GM12801 (cell line): ENCODE data around the gene TMPRSS11F.

Experiments
- TF ChIP-seq, protein P1 (sequence below): IDR thresholded peaks from one replicate; pipeline ENCODE4 v1.5.1; 2011; ENCODE audit warnings: control low read depth; ENCODE audit not compliant: insufficient read length; ENCODE audit errors: extremely low read depth

Gene TMPRSS11F

DNA sequence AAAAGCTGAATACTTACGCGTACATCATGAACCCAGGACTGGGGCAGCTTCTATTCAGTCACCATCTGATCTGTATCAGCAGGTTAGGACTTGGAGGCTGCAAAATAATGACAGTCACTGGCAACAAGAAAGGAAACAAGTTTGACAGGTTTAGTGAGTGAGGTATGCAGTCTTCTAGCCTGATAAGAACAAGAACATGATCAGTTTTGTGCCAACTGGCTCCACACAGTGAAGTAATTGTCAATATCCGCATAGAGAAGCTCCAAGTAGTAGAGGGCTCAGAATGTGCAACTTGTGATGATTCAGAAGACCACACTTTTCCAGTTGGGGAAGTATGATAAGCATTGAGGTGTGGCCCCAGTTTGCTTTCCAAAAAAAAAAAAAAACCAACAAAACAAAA, at the start of gene TMPRSS11F:
Gene TMPRSS11F (minus strand): TSS at position 77 of the 400 bp plus-strand sequence. CDS start 49 bp downstream, at position 28.
- TF ChIP-seq, protein P1, sequence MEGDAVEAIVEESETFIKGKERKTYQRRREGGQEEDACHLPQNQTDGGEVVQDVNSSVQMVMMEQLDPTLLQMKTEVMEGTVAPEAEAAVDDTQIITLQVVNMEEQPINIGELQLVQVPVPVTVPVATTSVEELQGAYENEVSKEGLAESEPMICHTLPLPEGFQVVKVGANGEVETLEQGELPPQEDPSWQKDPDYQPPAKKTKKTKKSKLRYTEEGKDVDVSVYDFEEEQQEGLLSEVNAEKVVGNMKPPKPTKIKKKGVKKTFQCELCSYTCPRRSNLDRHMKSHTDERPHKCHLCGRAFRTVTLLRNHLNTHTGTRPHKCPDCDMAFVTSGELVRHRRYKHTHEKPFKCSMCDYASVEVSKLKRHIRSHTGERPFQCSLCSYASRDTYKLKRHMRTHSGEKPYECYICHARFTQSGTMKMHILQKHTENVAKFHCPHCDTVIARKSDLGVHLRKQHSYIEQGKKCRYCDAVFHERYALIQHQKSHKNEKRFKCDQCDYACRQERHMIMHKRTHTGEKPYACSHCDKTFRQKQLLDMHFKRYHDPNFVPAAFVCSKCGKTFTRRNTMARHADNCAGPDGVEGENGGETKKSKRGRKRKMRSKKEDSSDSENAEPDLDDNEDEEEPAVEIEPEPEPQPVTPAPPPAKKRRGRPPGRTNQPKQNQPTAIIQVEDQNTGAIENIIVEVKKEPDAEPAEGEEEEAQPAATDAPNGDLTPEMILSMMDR, result no peak

DNA sequence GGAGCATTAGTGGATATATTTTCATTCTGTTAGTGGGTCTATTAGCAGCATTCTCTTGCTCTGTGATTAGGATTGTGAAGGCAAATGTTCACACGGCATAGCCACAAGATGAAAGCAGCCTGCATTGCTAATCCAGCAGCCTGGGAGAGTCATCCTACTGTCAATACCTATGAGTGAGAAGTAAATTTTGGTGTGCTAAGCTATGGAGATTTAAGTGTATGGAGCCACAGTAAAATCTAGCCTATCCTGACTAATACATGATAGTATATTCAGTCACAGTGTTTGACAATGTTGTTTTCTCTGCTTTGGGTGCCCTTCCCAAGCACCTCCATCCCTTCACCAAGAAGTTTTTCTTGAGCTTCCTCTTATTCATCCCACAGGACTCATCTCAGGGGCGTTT, 47.2 kb upstream of the TMPRSS11F start:
- TF ChIP-seq, protein P1, result no peak

DNA sequence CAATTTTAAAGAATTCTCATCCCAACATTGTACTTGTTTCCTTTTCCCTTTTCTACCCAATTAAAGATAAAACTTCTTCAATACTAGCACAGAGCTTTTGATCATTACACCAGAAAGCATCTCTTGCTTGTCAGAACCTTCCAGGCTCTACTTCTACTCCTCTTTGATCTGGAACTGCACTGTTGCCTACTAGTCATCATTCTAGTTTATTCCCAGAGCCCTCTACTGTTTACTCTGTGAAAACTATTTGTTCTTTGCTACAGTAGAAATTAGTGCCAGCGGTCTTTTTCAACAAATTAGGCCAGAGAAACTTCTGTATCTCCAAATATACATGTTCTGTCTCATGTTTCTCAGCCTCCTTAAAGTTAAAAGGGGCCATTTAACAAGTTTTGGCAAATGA, 46.8 kb upstream of the TMPRSS11F start:
- TF ChIP-seq, protein P1, result no peak

DNA sequence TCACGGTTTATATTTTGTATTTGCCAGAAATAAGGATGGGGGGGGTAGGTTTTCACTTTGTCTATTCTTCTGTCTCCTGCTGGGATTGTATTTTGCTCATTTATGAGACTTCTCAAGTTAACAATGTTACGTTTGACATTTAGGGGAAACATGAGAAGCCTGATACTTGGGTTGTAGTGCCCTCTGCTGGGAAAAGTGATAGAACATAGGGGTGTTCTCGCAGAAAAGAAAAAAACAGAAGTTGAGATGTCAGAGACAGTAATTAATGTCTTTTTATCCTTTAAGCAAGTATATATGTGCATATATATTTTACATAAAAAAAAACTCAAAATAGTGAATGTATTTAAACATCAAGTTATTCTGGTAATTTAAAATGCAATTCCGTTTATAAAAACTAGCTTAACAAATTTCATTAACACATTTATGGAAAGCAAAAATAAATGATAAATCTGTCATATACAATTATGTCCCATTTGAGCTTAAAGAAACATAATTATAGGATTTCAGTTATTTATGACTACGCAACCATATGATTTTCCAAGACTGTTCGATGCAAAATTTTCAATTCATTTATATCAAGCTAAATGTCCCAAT, 46.0 kb upstream of the TMPRSS11F start:
- TF ChIP-seq, protein P1, result no peak

DNA sequence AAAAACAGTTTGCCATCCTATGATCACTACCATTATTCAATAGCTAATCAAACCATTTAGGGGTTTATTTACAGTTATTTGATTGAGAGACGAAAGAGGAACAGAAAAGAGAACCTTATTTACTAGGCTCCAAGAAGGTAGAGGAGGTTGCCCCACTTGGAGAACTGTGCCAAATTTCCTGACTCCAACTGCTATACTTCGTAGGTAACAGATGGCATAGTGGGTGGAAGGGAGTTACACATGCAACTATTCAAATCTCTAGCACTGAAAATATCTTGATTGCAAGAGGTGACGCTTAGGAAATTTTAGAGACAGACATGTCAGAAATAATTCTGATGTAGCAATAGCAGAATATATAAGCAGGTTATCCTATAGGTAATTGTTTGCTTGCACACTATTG, 38.0 kb upstream of the TMPRSS11F start:
- TF ChIP-seq, protein P1, result no peak

DNA sequence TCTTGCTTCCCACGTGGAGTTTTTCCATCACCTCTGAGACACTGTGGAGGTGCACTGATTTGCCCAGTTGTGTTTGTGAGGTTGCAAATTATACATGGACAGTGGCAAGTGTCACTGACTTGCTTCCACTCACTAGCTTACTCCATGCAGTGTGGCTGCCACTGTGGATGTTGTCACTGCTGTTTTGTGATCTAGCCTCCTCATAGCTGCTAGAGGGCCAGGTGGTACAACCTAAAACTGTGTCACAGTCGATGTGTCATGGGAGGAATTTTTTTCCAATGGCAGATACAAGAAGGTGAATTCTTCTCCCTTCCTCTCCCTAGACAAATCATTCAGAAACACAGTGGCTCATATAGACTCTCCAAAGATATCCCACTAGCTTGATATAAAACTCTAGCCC, 37.5 kb upstream of the TMPRSS11F start:
- TF ChIP-seq, protein P1, result no peak

DNA sequence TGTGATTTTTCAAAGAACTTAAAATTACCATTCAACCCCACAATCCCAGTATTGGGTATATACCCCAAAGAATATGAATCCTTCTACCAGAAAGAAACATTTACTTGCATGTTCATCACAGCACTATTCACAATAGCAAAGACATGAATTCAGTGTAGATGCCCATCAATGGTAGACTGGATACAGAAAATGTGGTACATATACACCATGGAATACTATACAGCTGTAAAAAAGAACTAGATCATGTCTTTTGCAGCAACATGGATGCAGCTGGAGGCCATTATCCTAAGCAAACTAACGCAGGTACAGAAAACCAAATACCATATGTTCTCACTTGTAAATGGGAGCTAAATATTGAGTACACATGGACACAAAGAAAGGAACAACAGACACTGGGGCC, 34.1 kb upstream of the TMPRSS11F start:
- TF ChIP-seq, protein P1, result no peak
